HepG2 (cell line): ENCODE results near the gene CDK6. TPM values are rescaled to one million over a fixed set of nuclear protein-coding genes. Genes with fewer than 3 reads are reported as not detected.

ENCODE experiments used
- ATAC-seq: fragments of 200-7000 bp; cut with Tn5 transposase; 3 replicates; pipeline ENCODE4 v1.9.1; 2020; ENCODE audit warnings: mild to moderate bottlenecking, moderate library complexity
- BruUV-seq: library from RNA; stranded (reverse); fragments of 400-500 nt; replicated peaks from 2 replicates; lab custom pipeline; 2021; lab: Mats Ljungman, UMichigan
- CTCF ChIA-PET: fragments of 300-600 bp; formaldehyde crosslinking; extraction: SDS; loops from one replicate; lab custom pipeline; 2021; ENCODE audit warnings: low total read pairs, inconsistent platforms, low intra/inter-chr PET ratio; lab: Yijun Ruan, JAX
- POLR2A ChIA-PET: fragments of 350-600 bp; sonication (Branson Sonifier 250); formaldehyde crosslinking; loops from one replicate; lab custom pipeline; 2020; ENCODE audit warnings: antibody characterized with exemption, inconsistent platforms; lab: Yijun Ruan, JAX
- DNase-seq: peaks from one replicate; pipeline ENCODE4 v3.0.0-alpha.2; 2015; ENCODE audit warnings: low spot score
- FAIRE-seq: peaks from 3 replicates; lab custom pipeline; 2011; peaks lifted over from hg19 to GRCh38; lab: Jason Lieb, UNC
- H2AFZ ChIP-seq: one replicate; pipeline ENCODE4 v1.6.1; 2011; ENCODE audit warnings: low read length, inconsistent platforms
- H3K27ac ChIP-seq: fragments of 300-600 bp; 3 replicates; pipeline ENCODE4 v1.8.0; 2011; ENCODE audit warnings: mixed run types, mild to moderate bottlenecking, mixed read lengths, low read length, inconsistent platforms; ENCODE audit not compliant: insufficient read depth; ENCODE audit errors: extremely low read length
- H3K27me3 ChIP-seq, 2 experiments: fragments of 200-600 bp in 1 of 2; 2 replicates in 1 of 2; 3 replicates in 1 of 2; pipeline versions ENCODE4 v1.6.0 to v1.8.0; 2011; ENCODE audit warnings: low read length in 2 of 2, mild to moderate bottlenecking in 2 of 2, moderate library complexity in 2 of 2, inconsistent platforms in 1 of 2; ENCODE audit not compliant: insufficient read depth in 2 of 2, control insufficient read depth in 1 of 2
- H3K36me3 ChIP-seq, 2 experiments: fragments of 200-600 bp in 1 of 2; replicated peaks in 1 of 2; 2 replicates in 1 of 2; 3 replicates in 1 of 2; pipeline versions ENCODE4 v1.5.1 to v1.8.0; 2011; ENCODE audit warnings: low read length in 2 of 2, inconsistent platforms in 1 of 2; ENCODE audit not compliant: insufficient read depth in 2 of 2, control insufficient read depth in 1 of 2
- H3K4me1 ChIP-seq: 2 replicates; pipeline ENCODE4 v1.5.1; 2012; ENCODE audit warnings: low read length, inconsistent platforms; ENCODE audit not compliant: insufficient read depth
- H3K4me2 ChIP-seq: 2 replicates; pipeline ENCODE4 v1.6.0; 2011; ENCODE audit warnings: low read depth, low read length, inconsistent platforms
- H3K4me3 ChIP-seq, 3 experiments: fragments of 200-600 bp in 1 of 3; sonication (generic), shearing (Covaris generic) in 1 of 3; replicated peaks in 1 of 3; 2 replicates each; pipeline ENCODE4 v1.5.1; 2011 to 2016; ENCODE audit warnings: low read length in 3 of 3, inconsistent platforms in 2 of 3, low read depth in 2 of 3, mild to moderate bottlenecking in 2 of 3, control low read depth in 1 of 3, mixed read lengths in 1 of 3; ENCODE audit not compliant: insufficient read depth in 1 of 3
- H3K79me2 ChIP-seq: one replicate; pipeline ENCODE4 v1.6.1; 2011; ENCODE audit warnings: low read length, inconsistent platforms; ENCODE audit not compliant: insufficient read depth
- H3K9ac ChIP-seq: 2 replicates; pipeline ENCODE4 v1.6.0; 2011; ENCODE audit warnings: mild to moderate bottlenecking, low read depth, low read length, inconsistent platforms; ENCODE audit not compliant: insufficient read depth
- H3K9me3 ChIP-seq: 2 replicates; pipeline ENCODE4 v1.5.1; 2012; ENCODE audit warnings: mild to moderate bottlenecking, low read length
- H4K20me1 ChIP-seq: 2 replicates; pipeline ENCODE4 v1.6.0; 2011; ENCODE audit warnings: inconsistent platforms, mild to moderate bottlenecking, low read length, moderate library complexity; ENCODE audit not compliant: insufficient read depth
- ATM ChIP-seq: fragments of 450-650 bp; IDR thresholded peaks from 2 replicates; pipeline ENCODE4 v1.7.1; 2017; ENCODE audit warnings: mild to moderate bottlenecking, borderline replicate concordance
- CTCF ChIP-seq: sonication (generic); formaldehyde crosslinking; IDR thresholded peaks from 2 replicates; pipeline ENCODE4 v1.5.0; 2020; ENCODE audit warnings: mild to moderate bottlenecking, missing genetic modification reagents, moderate library complexity
- RAD51 ChIP-seq: fragments of 450-650 bp; IDR thresholded peaks from 2 replicates; pipeline ENCODE4 v1.6.1; 2016; ENCODE audit warnings: borderline replicate concordance
- RBM22 ChIP-seq: fragments of 200-400 bp; formaldehyde crosslinking; optimal IDR thresholded peaks from 2 replicates; pipeline ENCODE3; 2017; ENCODE audit warnings: mild to moderate bottlenecking, low read length, moderate library complexity
- USF2 ChIP-seq, 2 experiments: sonication (generic) in 1 of 2; formaldehyde crosslinking in 1 of 2; IDR thresholded peaks; 2 replicates each; pipeline versions ENCODE4 v1.5.1 to v1.6.1; 2011 to 2020; ENCODE audit warnings: borderline replicate concordance in 1 of 2, low read depth in 1 of 2, low read length in 1 of 2, mild to moderate bottlenecking in 1 of 2, missing genetic modification reagents in 1 of 2, moderate library complexity in 1 of 2
- WGBS: methylation state at CpG from one replicate; pipeline ENCODE4 v1.1.6; 2017; ENCODE audit warnings: low lambda C conversion rate; 5-methylcytosine and 5-hydroxymethylcytosine counted together
- in situ Hi-C: cut with HindIII; loops from 2 replicates; pipeline ENCODE4 v1.10.0; 2017; ENCODE audit warnings: low pct_unique_long_range_greater_than_20kb; ENCODE audit not compliant: extremely low pct_ligation_motif_present
- intact Hi-C: fragments of 100-400 bp; cut with micrococcal nuclease; formaldehyde crosslinking; loops from one replicate; pipeline ENCODE4 v1.10.0; 2022; ENCODE audit not compliant: unreplicated experiment
- polyA plus RNA-seq, 8 experiments: library from polyadenylated mRNA; depleted of rRNA in 3 of 8; stranded (reverse) in 7 of 8; unstranded in 1 of 8; fragments of >200 nt; fragmentation: Illumina TruSeq in 4 of 8; extraction: Trizol in 4 of 8; gene quantifications; 2 replicates each; pipeline versions ENCODE4 v1.2.1 to v1.2.3, GENCODE V29; 2011 to 2016; ENCODE audit warnings: low read depth in 4 of 8, missing spikeins in 1 of 8, mixed read lengths in 1 of 8; ENCODE audit not compliant: insufficient read depth in 1 of 8
- total RNA-seq, 5 experiments: library from RNA; depleted of rRNA; stranded (reverse); fragments of >200 nt; fragmentation: Illumina TruSeq; extraction: Trizol; gene quantifications; 2 replicates each; pipeline ENCODE4 v1.2.3, GENCODE V29; 2016; ENCODE audit warnings: low read depth in 1 of 5

Gene CDK6
- total and polyA plus RNA-seq, 2 of the 13 experiments (the other 11 are each of a cell fraction or from before 2014, with no cell fraction given): 34.6 to 90.8 TPM

- ChIA-PET CTCF (no interaction called here), POLR2A (no interaction called here)
- no peak overlapping the region for H3K27ac ChIP-seq
- no TSS peak for BruUV-seq
- no peak for FAIRE-seq
- H3K36me3 ChIP-seq: peaks cover 10 to 45% of the 10 kb centered on the region in 2 experiments
- peak; percentile 48; the same call in 2 of the 3 replicates for ATAC-seq
- no peak overlapping the region for H3K9ac ChIP-seq
- in situ Hi-C loops: no loop called here
- TF ChIP-seq CTCF (0 out of 2 replicates have a peak, but pooled peaks have one; percentile 27), USF2 (IDR thresholded peaks at IDR 0.05; ENCODE audit: low read depth, low read length) (no peak), USF2 (CRISPR knock-in tag; IDR thresholded peaks at IDR 0.05; ENCODE audit: borderline replicate concordance) (no peak), ATM (no peak), RBM22 (peak; percentile 17), RAD51 (no peak)
- no peak overlapping the region for H3K4me3 ChIP-seq
- H4K20me1 ChIP-seq: no peaks in the 10 kb centered on the region; the same call in 1 of the 2 replicates
- no peaks in the 10 kb centered on the region for H3K27me3 ChIP-seq
- no peak overlapping the region for H2AFZ ChIP-seq
- H3K4me2 ChIP-seq: no peak overlapping the region
- WGBS: 79% methylated on average over 5 of the region's 5 CpGs
- H3K4me1 ChIP-seq: 0 out of 2 replicates have a peak, but pooled peaks cover 4% of the 10 kb centered on the region
- intact Hi-C loops: no loop called here
- H3K9me3 ChIP-seq: no peaks in the 10 kb centered on the region
- H3K79me2 ChIP-seq: no peaks in the 10 kb centered on the region
- no peak for DNase-seq
These were observed 226.4 kb downstream of the CDK6 start for GRCh38 chr7:92609921-92610518.
